HepG2 (cell line): ENCODE results near the gene AMOTL2.

Experiments
- CEBPB ChIP-seq: IDR thresholded peaks from 2 replicates; pipeline ENCODE4 v1.6.1; 2011; ENCODE audit warnings: low read depth, low read length, improper control_type of control experiment, borderline replicate concordance
- POLR2A ChIP-seq, 2 experiments: IDR thresholded peaks; 2 replicates each; pipeline ENCODE4 v1.6.1; 2011; ENCODE audit warnings: low read depth in 2 of 2, low read length in 2 of 2, mild to moderate bottlenecking in 1 of 2, moderate library complexity in 1 of 2; ENCODE audit not compliant: insufficient read depth in 1 of 2
- RAD51 ChIP-seq: fragments of 450-650 bp; IDR thresholded peaks from 2 replicates; pipeline ENCODE4 v1.6.1; 2016; ENCODE audit warnings: borderline replicate concordance
- ZNF468 ChIP-seq: sonication (generic); formaldehyde crosslinking; IDR thresholded peaks from 2 replicates; pipeline ENCODE4 v1.8.0; 2022; ENCODE audit warnings: mild to moderate bottlenecking, moderate library complexity, missing genetic modification reagents
- ZNF558 ChIP-seq: sonication (generic); formaldehyde crosslinking; IDR thresholded peaks from 2 replicates; pipeline ENCODE4 v1.9.0; 2022; ENCODE audit warnings: mild to moderate bottlenecking, missing genetic modification reagents, borderline replicate concordance
- TF ChIP-seq, protein P1 (sequence below): sonication (generic); formaldehyde crosslinking; IDR thresholded peaks from 2 replicates; pipeline ENCODE4 v1.5.0; 2020; ENCODE audit warnings: mild to moderate bottlenecking, missing genetic modification reagents, moderate library complexity

DNA sequence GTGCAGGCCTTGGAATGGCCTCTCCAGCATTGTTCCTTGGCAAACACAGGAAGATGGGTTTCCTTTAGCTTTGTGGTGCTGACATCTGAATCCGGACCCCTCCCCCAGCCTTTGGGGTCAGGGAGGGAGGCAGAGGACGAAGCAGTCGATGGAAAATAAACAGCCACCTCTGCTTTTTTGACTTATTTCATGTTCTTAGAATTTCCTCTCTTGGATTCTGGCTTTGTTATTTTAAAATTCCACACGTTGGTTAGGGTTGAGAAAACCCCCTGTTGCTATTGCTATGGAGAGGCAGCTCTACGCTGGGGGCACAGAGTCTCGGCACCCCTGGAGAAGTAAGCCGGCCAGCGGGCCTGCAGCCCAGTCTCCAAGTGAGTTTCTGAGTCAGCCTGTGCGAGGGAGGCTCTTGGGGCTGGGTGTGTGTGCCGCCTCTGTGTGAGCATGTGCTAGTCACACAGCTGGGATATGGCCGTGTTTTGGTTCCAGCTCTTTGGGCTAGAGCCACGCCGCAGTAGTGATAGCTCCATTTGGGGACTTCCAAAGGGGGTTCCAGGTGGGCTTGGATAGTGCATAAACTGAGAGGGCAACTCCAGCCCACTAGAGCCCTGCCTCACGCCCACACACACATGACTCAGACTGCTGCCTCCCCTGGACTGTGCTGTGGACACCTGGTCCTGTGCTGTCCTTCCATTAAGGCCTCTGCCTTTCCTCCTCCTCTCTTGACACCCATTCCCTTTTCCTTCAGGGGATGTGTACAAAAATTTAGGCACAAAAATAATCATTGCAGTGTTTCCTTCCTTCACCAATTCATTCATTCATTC lies 58.8 kb downstream of the AMOTL2 start:
- TF ChIP-seq ZNF468 (CRISPR knock-in tag) (no peak), ZNF558 (CRISPR knock-in tag) (no peak), CEBPB (no peak), POLR2A (IDR thresholded peaks at IDR 0.05; ENCODE audit: insufficient read depth in 1 of 2, low read depth in 2 of 2, low read length in 2 of 2) (no peak), RAD51 (no peak)
- TF ChIP-seq, protein P1, sequence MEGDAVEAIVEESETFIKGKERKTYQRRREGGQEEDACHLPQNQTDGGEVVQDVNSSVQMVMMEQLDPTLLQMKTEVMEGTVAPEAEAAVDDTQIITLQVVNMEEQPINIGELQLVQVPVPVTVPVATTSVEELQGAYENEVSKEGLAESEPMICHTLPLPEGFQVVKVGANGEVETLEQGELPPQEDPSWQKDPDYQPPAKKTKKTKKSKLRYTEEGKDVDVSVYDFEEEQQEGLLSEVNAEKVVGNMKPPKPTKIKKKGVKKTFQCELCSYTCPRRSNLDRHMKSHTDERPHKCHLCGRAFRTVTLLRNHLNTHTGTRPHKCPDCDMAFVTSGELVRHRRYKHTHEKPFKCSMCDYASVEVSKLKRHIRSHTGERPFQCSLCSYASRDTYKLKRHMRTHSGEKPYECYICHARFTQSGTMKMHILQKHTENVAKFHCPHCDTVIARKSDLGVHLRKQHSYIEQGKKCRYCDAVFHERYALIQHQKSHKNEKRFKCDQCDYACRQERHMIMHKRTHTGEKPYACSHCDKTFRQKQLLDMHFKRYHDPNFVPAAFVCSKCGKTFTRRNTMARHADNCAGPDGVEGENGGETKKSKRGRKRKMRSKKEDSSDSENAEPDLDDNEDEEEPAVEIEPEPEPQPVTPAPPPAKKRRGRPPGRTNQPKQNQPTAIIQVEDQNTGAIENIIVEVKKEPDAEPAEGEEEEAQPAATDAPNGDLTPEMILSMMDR: no peak
